HG03469 (cell line): ENCODE measurements around the gene RIF1.
"Not testable (repeated sequence)": the region's sequence is repeated elsewhere in the genome, so short reads cannot be mapped to it uniquely, and the experiment has no call there.

Source experiments
- ATAC-seq: cut with Tn5 transposase; IDR thresholded peaks from one replicate; pipeline ENCODE4 v1.9.1; 2021; ENCODE audit warnings: mild to moderate bottlenecking, moderate library complexity, moderate number of reproducible peaks; ENCODE audit not compliant: unreplicated experiment

Gene RIF1

GRCh38 chr2:151421681-151422080 is 12.0 kb downstream of the RIF1 start:
- ATAC-seq = not testable (repeated sequence)

- peak; percentile 71 for ATAC-seq
These were observed 13.3 kb downstream of the RIF1 start for GRCh38 chr2:151422917-151423439.

GRCh38 chr2:151423760-151424159 is 14.1 kb downstream of the RIF1 start:
- no peak for ATAC-seq

- ATAC-seq = no peak
These were observed 27.9 kb downstream of the RIF1 start for GRCh38 chr2:151437630-151438029.

- no peak for ATAC-seq
These were observed 28.8 kb downstream of the RIF1 start for GRCh38 chr2:151438506-151438905.

- no peak for ATAC-seq
These were observed 29.4 kb downstream of the RIF1 start for GRCh38 chr2:151439127-151439526.

- ATAC-seq = no peak
These were observed 49.7 kb downstream of the RIF1 start for GRCh38 chr2:151459358-151459757.

GRCh38 chr2:151465771-151466170 is 56.1 kb downstream of the RIF1 start:
- no peak for ATAC-seq

- ATAC-seq = no peak
These were observed 60.9 kb downstream of the RIF1 start for GRCh38 chr2:151470556-151470955.

- ATAC-seq = no peak
These were observed 63.3 kb downstream of the RIF1 start for GRCh38 chr2:151472966-151473365.

GRCh38 chr2:151475071-151475470 is 65.4 kb downstream of the RIF1 start:
- ATAC-seq = no peak

- no peak for ATAC-seq
These were observed 66.6 kb downstream of the RIF1 start for GRCh38 chr2:151476287-151476686.

- no peak for ATAC-seq
These were observed 68.3 kb downstream of the RIF1 start for GRCh38 chr2:151478011-151478410.

GRCh38 chr2:151481744-151482143 is 72.0 kb downstream of the RIF1 start:
- no peak for ATAC-seq

GRCh38 chr2:151482171-151482725 is 72.5 kb downstream of the RIF1 start:
- ATAC-seq = no peak

GRCh38 chr2:151483546-151483945 is 73.8 kb downstream of the RIF1 start:
- ATAC-seq = no peak

- ATAC-seq = no peak
These were observed 74.4 kb downstream of the RIF1 start for GRCh38 chr2:151484100-151484499.

- ATAC-seq = no peak
These were observed 76.4 kb downstream of the RIF1 start for GRCh38 chr2:151486053-151486452.

- ATAC-seq = no peak
These were observed 80.6 kb downstream of the RIF1 start for GRCh38 chr2:151490276-151490675.

GRCh38 chr2:151491496-151491895 is 81.8 kb downstream of the RIF1 start:
- no peak for ATAC-seq

- no peak for ATAC-seq
These were observed 88.5 kb downstream of the RIF1 start for GRCh38 chr2:151498178-151498577.

- ATAC-seq = no peak
These were observed 96.5 kb downstream of the RIF1 start for GRCh38 chr2:151506170-151506569.

- ATAC-seq = no peak
These were observed 98.8 kb downstream of the RIF1 start for GRCh38 chr2:151508519-151508918.
